ENCODE measurements around the gene ANO2.

The ANO2 gene

GRCh38 chr12:5520831-5521230 lies 424.2 kb downstream of the ANO2 start:
- no peak for DNase-seq (ENCODE audit: extremely low read depth, low read depth)
- TF ChIP-seq, protein P1, sequence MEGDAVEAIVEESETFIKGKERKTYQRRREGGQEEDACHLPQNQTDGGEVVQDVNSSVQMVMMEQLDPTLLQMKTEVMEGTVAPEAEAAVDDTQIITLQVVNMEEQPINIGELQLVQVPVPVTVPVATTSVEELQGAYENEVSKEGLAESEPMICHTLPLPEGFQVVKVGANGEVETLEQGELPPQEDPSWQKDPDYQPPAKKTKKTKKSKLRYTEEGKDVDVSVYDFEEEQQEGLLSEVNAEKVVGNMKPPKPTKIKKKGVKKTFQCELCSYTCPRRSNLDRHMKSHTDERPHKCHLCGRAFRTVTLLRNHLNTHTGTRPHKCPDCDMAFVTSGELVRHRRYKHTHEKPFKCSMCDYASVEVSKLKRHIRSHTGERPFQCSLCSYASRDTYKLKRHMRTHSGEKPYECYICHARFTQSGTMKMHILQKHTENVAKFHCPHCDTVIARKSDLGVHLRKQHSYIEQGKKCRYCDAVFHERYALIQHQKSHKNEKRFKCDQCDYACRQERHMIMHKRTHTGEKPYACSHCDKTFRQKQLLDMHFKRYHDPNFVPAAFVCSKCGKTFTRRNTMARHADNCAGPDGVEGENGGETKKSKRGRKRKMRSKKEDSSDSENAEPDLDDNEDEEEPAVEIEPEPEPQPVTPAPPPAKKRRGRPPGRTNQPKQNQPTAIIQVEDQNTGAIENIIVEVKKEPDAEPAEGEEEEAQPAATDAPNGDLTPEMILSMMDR (IDR thresholded peaks at IDR 0.05; ENCODE audit: low read depth, low read length), result no peak

- TF ChIP-seq, protein P1 (IDR thresholded peaks at IDR 0.05; ENCODE audit: low read depth, low read length), result no peak
- no peak for DNase-seq (ENCODE audit: extremely low read depth, low read depth)
These were observed 425.0 kb downstream of the ANO2 start for GRCh38 chr12:5520037-5520436.

DNA sequence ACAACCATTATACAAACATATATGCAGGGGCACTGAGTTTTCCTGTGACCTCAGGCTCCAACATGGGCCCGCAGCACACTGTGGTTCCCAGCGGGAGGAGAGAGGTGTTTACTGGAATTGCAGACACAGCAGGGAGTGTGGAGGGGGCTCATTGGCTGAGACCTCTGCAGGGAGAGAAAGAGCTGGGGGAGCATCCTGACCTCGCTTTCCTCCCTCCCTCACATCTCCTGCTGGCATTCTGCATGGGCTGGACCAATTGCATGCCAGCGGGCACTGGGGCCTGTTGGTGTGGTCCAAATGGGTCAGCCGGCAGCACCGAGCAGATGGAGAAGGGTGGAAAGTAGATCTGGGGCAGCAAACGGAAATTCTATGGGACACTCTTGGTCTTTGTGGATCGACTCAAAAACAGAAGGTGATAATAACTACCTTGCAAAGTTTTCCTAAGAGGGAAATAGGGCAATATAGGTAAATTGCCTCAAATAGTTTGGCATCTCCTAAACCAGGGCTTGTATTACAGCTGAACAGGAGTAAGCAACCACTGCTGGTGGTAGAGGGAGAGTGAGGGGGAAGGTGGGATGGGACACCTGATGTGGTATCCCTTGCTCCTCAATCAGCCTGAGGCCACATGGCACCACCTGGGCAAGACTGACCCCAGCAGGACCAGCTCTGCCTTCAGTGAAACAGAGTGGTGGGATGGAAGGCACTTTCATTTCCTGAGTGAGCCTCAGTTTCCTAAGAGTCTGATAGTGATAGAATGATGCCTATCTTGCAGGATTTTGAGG lies 426.3 kb downstream of the ANO2 start:
- DNase-seq (ENCODE audit: extremely low read depth, low read depth), result no peak
- TF ChIP-seq, protein P1 (IDR thresholded peaks at IDR 0.05; ENCODE audit: low read depth, low read length), result no peak

DNA sequence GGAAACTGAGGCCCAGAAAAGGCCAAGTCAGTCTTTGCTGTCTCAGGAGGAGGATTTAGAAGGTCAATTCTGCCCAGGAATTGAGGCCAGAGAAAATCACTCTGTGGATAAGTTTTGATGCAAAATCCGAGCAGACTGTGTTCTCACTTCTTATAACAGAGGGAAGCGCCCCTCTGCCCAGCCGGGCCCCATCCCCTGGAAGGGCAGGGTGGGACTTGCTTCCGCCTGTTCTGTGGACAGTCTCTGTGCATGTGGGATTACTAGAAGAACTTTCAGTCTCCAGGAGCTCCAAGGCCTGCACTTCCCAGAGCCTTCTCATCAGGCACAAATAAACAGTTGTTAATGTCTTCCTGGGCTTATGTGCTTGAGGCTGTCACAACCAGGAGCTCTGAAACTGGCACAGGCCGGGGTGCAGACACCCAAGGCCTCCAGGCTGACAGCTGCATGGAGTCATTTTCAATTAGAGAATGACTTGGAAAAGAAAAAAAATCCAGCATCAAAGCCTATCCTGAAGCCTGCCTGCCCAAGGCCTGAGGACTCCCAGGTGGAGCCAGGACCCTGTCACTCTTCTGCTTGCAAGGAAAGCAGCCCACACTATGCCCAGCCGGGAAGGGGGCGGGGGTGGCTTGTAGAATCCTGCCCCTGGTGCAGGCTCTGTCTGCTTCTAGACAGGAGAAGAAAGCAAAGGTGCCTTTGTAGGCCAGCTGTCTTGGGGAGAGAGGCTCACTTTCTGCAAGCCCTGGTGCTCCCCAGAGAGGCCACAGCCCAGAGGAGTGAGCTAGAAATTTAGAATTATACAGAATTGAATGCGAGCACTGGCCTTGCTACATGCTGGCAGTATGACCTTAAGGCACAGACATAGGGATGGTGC lies 428.5 kb downstream of the ANO2 start:
- no peak for DNase-seq (ENCODE audit: extremely low read depth, low read depth)
- TF ChIP-seq, protein P1 (IDR thresholded peaks at IDR 0.05; ENCODE audit: low read depth, low read length), result no peak

GRCh38 chr12:5515458-5515857 lies 429.6 kb downstream of the ANO2 start:
- no peak for DNase-seq (ENCODE audit: extremely low read depth, low read depth)
- TF ChIP-seq, protein P1 (IDR thresholded peaks at IDR 0.05; ENCODE audit: low read depth, low read length), result no peak

DNA sequence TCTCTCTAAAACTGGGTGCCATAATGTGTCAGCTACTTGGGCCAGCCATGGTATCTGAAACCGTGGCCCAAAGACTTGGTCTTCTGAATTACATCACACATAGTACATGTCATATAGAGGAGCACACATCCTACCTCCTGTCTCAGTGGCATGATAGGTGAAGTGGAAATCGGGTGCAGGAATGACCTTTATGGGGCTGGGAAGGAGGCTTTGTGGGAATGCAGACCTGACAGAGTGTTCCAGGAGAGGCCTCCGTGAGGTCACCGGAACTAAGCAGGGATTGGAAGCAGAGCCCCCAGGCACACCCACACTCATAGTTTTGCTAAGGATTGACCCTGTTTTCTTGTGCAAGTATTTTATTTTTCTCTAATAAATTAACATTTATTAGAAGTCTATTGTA lies 430.5 kb downstream of the ANO2 start:
- TF ChIP-seq, protein P1 (IDR thresholded peaks at IDR 0.05; ENCODE audit: low read depth, low read length), result no peak

DNA sequence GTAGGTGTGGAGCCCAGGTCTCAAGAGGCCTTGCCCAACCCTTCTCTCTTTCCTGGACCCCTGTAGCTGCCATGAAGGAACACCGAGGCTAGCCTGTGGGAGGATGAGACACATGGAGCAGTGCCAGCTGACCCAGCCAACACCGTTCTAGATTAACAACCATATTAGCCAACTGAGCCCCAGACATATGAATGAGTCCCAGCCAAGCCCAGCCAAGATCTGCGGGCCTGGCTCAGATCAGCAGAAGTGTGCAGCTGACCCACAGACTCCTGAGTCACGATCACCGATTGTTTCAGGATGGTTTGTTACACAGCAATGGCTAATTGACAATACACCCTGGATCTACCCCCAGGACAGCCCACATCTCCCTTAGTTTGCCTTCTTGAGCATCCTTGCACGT lies 431.0 kb downstream of the ANO2 start:
- DNase-seq (ENCODE audit: extremely low read depth, low read depth), result no peak
- TF ChIP-seq, protein P1 (IDR thresholded peaks at IDR 0.05; ENCODE audit: low read depth, low read length), result no peak

More for the DNA sequence above, 430.5 kb downstream of the ANO2 start:
- DNase-seq (ENCODE audit: extremely low read depth, low read depth), result no peak
